Stimulated activated CD4-positive, alpha-beta T cell treated with anti-CD3 and anti-CD28 coated beads, Interleukin-4, amount 100 ng/mL, for 4 hours (primary cell): ENCODE results near the gene PRKCA.
"Not testable (repeated sequence)": the region's sequence is repeated elsewhere in the genome, so short reads cannot be mapped to it uniquely, and the experiment has no call there.

ENCODE experiments used
- DNase-seq, 2 experiments: peaks; one replicate each; pipeline ENCODE4 v3.0.0-alpha.2; 2020

PRKCA gene

DNA sequence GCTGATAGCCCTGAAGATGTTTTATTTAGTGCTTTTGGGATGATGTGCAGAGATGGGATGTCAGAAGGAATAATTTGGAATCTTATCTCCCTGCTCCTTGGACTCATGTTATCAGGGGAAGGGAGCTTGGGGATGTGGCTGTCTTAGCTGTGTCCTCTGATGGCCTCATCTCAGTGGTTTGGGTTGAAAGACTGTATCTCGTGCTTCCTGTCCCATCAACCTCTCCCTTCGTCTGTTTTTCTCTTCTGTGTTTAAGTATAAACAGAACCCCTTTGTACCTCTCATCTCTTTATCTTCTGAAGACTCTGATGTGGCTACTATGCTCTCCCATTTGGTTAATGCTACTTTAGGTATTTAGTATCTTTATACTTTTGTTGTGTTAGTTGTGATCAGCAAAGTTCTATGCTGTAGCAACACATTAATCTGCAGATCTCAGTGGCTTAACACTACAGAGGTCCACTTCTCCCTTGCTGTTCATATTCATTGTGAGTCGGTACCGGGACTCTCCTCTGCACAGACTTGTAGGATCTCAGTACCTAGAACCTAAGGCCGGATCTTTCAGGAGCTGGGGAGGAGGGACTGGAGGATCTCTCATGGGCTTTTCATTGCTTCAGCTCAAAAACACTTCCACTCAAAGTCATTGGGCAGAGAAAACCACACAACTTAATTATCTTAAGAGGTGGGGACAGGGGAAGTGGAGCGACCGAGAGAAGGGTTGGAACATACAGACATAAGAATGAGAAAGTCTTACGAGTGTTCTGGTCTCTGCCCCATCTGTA lies 28.8 kb downstream of the PRKCA start:
- no peak for DNase-seq

- DNase-seq: no peak
These were observed 33.4 kb downstream of the PRKCA start for GRCh38 chr17:66335797-66336196.

GRCh38 chr17:66337268-66337667 lies 34.9 kb downstream of the PRKCA start:
- no peak for DNase-seq

DNA sequence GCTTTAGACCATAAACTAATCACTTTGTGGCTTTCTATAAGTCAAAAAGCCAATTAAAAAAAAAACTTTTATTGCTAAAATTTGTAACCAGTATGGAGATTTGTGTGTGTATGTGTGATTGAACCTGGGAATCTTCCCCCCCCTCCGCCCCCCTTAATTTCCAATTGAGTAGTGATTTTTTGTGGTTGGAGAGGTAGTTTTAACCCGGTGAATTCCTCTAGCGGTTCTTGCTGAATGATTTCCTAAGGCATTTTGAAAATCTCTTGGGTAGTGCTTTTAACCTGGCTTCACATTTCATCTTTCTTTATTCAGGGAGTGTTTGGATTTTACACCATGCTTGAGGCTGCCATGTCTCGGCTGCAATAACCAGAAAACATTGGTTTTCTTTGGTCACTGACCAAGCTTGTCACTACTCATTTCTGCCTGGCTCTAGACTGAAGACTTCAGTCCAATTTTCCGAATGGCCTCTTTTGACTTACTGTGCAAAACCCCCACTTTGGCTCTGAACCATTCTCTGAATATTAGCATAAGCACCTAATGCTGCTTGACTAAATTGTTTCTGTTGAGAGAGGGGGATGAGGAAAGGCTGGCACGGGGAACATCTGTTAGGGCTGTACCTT lies 35.6 kb downstream of the PRKCA start:
- no peak for DNase-seq

GRCh38 chr17:66338937-66339336 lies 36.5 kb downstream of the PRKCA start:
- DNase-seq: no peak

GRCh38 chr17:66339561-66339960 lies 37.1 kb downstream of the PRKCA start:
- DNase-seq: no peak

DNA sequence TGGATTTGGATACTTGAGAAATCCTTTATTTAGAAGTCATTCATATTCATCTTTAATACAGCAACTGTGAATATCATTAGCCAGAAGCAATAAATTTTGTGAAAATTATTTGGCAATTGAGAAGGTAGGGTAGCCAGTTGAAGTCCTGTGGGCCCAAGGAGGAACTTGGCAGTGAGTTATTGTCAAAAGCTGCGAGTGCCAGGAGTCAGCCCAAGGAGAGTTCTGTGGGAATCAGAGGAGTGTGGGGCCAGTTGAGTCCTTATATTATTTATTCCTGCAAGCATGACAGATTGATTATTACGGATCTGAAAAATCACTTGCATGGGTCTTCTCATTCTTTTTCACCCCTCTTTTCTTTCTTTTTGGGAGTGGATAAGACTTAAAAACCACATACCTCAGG lies 38.3 kb downstream of the PRKCA start:
- DNase-seq: no peak

GRCh38 chr17:66341462-66341861 lies 39.0 kb downstream of the PRKCA start:
- no peak for DNase-seq

GRCh38 chr17:66342263-66342662 lies 39.9 kb downstream of the PRKCA start:
- not testable (repeated sequence) for DNase-seq

- DNase-seq: no peak
These were observed 41.2 kb downstream of the PRKCA start for GRCh38 chr17:66343531-66344078.

- DNase-seq: no peak
These were observed 42.1 kb downstream of the PRKCA start for GRCh38 chr17:66344473-66344872.

- DNase-seq: no peak
These were observed 42.9 kb downstream of the PRKCA start for GRCh38 chr17:66345264-66345663.

DNA sequence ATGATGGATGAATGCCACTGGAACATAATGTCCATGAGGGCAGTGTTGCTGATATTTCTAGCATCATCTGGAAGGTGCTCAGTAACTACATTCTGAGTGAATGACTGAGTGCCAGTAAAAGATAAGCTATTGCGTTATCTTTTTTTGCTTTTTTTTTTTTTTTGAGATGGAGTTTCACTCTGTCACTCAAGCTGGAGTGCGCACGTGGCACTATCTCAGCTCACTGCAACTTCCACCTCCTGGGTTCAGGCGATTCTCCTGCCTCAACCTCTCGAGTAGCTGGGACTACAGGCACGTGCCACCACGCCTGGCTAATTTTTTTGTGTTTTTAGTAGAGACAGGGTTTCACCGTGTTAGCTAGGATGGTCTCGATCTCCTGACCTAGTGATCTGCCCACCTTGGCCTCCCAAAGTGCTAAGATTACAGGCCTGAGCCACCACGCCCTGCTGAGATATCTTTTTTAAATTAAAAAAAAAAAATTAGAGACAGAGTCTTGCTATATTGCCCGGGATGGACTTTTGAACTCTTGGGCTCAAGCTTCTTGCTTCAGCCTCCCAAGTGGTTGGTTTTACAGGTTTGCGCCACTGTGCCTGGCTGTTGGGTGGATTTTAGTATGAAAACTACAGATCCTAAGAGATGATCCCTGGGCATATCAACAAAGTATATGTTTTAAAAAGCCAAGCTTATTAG lies 43.7 kb downstream of the PRKCA start:
- not testable (repeated sequence) for DNase-seq

- DNase-seq: no peak
These were observed 45.5 kb downstream of the PRKCA start for GRCh38 chr17:66347661-66348514.

DNA sequence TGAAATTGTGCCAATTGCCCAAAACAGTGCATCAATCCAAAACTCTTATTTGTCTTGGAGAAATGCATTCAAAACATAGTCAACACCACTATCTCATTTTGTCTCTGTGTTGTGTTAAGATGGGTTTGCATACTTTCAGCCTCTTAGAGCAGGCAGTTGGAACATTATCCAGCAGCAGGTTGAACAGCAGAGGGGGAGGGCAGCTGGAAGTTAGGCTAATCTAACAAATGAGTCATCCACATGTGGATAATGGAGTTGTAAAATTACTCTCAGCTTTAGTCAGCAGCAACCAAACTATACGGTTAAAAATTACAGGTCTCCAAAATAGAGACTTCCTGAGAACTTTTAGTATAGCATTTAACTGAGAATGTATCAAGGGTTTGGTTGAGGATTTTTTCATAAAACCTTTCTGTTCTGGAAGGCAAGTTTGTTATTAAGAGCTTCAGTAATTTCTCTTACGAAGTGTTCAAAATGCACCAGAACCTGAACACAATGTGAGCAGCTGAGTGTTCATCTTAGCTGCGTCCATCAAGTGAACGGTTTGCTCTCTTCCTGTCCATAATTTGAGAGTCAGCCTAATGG lies 46.3 kb downstream of the PRKCA start:
- DNase-seq: no peak

DNA sequence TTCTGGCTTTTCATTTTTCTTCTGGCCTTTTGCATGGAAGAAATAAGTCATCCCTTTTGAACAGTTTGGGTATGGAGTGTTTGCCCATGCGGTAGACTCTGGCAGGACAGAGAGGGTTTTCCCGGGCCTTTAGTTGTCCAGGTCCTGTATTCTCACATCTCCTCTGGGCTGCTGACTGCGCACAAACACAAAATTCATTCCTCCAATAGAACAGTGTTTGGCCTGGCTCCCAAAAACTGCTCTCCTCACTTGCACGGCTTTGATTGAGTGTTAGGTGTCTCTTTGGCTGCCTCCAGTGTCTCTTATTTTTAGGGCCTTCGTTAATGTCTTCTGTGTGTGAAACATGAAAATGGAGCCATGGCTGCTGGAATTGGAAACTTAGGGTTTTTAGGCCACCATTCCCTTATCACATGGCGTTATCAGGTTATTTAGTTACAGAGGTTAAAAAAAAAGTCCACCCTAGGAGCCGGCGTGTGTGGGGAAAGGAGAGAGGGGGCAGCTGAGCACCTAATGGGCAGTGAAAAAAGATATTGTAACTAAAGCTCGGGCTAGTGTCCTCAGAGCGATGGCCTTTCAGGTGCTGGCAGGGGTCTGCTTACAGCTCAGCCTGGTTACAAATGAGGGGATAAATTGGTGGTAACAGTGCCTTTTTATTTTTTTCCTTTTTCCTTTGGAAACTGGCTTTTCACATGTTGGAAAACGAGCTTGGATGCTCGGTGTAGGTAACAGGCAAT lies 47.3 kb downstream of the PRKCA start:
- DNase-seq: no peak

DNA sequence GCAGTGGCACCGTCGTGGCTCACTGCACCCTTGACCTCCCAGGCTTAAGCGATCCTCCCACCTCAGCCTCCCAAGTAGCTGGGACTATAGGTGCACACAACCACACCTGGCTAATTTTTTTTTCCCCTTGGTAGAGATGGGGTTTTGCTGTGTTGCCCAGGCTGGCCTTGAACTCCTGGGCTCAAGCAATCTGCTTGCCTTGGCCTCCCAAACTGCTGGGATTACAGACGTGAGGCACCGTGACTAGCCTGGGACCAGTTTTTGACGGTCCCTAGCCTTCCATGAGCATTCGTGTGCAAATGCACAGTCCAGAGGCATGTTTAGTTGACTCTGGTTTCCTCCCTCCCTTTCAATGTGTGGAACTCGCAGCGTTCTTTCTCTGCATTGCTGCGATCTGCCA lies 48.2 kb downstream of the PRKCA start:
- not testable (repeated sequence) for DNase-seq

DNA sequence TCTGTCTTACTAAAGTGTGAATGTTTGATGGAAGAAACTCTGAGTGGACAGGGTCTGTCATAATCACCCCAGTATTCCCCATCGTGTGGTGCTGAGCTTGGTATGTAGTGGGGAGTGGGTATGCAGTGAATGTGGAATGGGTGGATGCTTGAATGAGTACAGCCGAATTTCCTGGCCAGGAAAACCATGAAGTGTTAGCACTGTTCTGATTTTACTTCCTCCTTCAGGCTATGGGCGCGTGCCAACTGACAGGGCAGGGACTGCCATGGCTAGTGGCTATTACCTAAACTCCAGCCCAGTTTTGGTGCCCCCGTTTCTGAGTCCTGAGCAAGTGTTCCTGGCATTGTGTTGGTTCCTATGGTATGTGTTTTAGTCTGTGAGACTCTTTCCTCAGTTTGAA lies 48.6 kb downstream of the PRKCA start:
- DNase-seq: no peak

DNA sequence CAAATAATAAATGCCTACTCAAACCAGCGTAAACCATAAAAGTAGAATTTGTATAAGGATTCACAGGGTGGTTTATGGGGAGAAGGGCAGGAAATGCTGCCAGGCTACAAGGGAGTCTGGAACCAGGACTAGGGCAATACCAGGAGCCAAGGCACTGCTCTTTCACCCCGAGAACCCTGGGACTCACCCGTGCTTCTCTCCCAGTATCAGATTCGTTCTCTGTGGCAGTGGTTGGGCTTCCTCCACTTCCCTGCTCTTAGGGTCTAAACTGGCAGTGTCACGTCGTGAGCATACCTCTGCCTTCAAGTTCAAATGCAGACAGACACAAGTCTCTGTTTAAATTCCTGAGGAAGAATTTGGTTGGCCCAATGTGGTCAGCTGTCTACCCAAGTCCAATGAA lies 49.3 kb downstream of the PRKCA start:
- no peak for DNase-seq

DNA sequence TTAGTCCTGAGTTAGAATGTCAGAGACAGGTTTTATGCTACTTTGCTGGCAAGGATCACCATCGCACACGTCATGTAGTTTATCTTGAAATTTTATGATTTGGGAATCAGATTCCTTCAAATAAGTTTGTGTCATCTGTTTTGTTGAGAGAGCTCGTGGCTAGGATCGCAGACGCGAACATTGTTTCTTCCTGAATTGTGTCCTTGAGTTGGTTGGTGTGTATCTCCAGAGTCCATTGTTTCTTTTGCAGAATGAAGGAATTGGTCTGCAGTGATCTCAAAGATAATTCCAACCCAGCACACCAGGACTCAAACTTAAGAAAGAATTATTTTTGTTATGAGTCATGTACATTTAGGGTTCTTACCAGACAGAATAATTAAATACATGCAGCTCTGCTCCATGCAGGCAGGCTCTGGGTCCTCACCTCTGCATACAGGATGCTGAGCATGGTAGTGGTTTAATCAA lies 51.6 kb downstream of the PRKCA start:
- no peak for DNase-seq

DNA sequence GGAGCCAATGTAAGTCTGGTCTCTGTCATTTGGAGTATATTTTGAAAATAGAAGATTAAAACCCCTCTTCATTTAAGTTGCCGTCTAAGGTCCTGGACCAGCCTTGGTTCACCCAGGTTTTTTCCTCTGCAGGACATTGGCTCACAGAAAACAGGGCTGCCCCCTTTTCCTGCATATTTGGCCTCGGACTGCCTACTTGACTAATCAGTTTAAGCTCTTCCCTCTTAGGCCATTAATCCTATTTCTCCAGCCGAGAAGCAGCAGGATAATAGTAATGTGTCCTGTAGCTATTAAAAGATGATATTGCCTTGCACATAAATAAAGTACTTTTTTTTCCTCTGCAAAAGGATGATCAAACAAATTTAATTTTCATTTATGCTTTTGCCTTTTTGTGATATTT lies 52.1 kb downstream of the PRKCA start:
- no peak for DNase-seq

DNA sequence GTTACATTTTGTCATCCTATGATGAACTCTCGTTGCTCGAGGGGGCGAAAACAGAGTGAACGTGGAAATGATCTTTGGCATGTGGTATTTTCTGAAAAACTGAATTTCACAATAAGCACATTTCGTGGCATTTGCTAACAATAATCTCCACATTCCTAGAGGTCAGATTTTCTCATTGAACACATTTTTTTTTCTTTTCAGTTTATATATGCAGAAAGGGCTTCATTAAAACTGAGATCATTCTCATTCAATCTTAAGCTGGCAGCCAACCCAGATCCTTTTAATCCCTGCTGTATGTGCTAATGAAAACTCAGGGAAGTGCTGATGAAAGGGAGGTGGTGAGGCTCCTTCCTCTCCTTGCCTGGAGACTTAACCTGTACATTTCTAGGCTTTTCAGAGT lies 52.6 kb downstream of the PRKCA start:
- DNase-seq: no peak
